GM23338 (cell line): ENCODE results near the gene ATCAY.

Experiments used
- CREB1 ChIP-seq: fragments of 250-450 bp; sonication (Bioruptor Pico); IDR thresholded peaks from 2 replicates; pipeline ENCODE4 v1.5.0; 2020; ENCODE audit warnings: low read depth, mild to moderate bottlenecking, moderate library complexity
- EZH2 ChIP-seq: fragments of 200-600 bp; sonication (generic); IDR thresholded peaks from one replicate; pipeline ENCODE4 v1.8.0; 2017; ENCODE audit warnings: antibody characterized with exemption, mild to moderate bottlenecking, low read depth; ENCODE audit not compliant: unreplicated experiment
- EZH2phosphoT487 ChIP-seq: fragments of 200-600 bp; sonication (generic); IDR thresholded peaks from one replicate; pipeline ENCODE4 v1.8.1; 2018; ENCODE audit warnings: antibody characterized with exemption; ENCODE audit not compliant: unreplicated experiment
- POLR2AphosphoS5 ChIP-seq: IDR thresholded peaks from 2 replicates; pipeline ENCODE4 v1.6.1; 2016; ENCODE audit warnings: antibody characterized with exemption, low read depth
- STAT1 ChIP-seq: IDR thresholded peaks from one replicate; pipeline ENCODE4 v1.6.1; 2016; ENCODE audit warnings: antibody characterized with exemption; ENCODE audit not compliant: unreplicated experiment
- ZNF114 ChIP-seq: fragments of 250-450 bp; sonication (Bioruptor Pico); IDR thresholded peaks from 2 replicates; pipeline ENCODE4 v1.5.0; 2020; ENCODE audit warnings: mild to moderate bottlenecking, moderate library complexity
- TF ChIP-seq, protein P1 (sequence below): IDR thresholded peaks from 2 replicates; pipeline ENCODE4 v1.6.1; 2016; ENCODE audit warnings: antibody characterized with exemption
- TF ChIP-seq, protein P2 (sequence below), 2 experiments: fragments of 200-600 bp in 1 of 2; sonication (generic) in 1 of 2; conservative IDR thresholded peaks; 2 replicates each; pipeline versions ENCODE4 v1.5.1 to v1.6.1; 2016 to 2017; ENCODE audit warnings: antibody characterized with exemption in 2 of 2, low read depth in 2 of 2, mild to moderate bottlenecking in 2 of 2, moderate library complexity in 1 of 2
- TF ChIP-seq, protein P3 (sequence below): IDR thresholded peaks from one replicate; pipeline ENCODE4 v1.6.1; 2018; ENCODE audit warnings: antibody characterized with exemption; ENCODE audit not compliant: unreplicated experiment
- TF ChIP-seq, protein P4 (sequence below): fragments of 250-450 bp; sonication (Bioruptor Pico); IDR thresholded peaks from 2 replicates; pipeline ENCODE4 v1.5.0; 2020; ENCODE audit warnings: mild to moderate bottlenecking, moderate library complexity

DNA sequence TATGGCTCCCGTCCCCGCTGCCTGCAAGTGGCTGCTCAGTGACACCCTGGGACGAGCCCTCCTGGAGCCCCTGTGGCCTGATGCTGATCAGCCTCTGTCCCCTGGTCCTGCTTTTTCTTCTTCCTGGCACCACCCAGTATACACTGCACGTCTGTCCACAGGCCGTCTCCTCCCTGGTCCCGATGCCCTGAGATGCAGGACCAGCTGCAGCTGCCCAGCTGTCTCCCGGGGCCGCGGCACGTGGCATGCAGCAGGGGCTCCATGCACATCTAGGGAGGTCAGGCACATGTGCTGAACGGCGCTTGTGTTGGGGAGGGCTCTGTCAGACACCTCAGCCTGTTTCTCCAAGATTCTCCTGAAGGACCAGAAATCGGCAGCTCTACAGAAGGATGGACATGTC, 41.8 kb upstream of the ATCAY start:
- TF ChIP-seq, protein P1, sequence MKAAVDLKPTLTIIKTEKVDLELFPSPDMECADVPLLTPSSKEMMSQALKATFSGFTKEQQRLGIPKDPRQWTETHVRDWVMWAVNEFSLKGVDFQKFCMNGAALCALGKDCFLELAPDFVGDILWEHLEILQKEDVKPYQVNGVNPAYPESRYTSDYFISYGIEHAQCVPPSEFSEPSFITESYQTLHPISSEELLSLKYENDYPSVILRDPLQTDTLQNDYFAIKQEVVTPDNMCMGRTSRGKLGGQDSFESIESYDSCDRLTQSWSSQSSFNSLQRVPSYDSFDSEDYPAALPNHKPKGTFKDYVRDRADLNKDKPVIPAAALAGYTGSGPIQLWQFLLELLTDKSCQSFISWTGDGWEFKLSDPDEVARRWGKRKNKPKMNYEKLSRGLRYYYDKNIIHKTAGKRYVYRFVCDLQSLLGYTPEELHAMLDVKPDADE: no peak
- TF ChIP-seq EZH2phosphoT487: no peak
- TF ChIP-seq, protein P2, sequence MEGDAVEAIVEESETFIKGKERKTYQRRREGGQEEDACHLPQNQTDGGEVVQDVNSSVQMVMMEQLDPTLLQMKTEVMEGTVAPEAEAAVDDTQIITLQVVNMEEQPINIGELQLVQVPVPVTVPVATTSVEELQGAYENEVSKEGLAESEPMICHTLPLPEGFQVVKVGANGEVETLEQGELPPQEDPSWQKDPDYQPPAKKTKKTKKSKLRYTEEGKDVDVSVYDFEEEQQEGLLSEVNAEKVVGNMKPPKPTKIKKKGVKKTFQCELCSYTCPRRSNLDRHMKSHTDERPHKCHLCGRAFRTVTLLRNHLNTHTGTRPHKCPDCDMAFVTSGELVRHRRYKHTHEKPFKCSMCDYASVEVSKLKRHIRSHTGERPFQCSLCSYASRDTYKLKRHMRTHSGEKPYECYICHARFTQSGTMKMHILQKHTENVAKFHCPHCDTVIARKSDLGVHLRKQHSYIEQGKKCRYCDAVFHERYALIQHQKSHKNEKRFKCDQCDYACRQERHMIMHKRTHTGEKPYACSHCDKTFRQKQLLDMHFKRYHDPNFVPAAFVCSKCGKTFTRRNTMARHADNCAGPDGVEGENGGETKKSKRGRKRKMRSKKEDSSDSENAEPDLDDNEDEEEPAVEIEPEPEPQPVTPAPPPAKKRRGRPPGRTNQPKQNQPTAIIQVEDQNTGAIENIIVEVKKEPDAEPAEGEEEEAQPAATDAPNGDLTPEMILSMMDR (conservative IDR thresholded peaks at IDR 0.05; ENCODE audit: low read depth in 2 of 2): no peak
- no peak for TF ChIP-seq STAT1
- TF ChIP-seq POLR2AphosphoS5: no peak
- no peak for TF ChIP-seq EZH2
- no peak for TF ChIP-seq CREB1 (CRISPR knock-in tag)
- no peak for TF ChIP-seq ZNF114
- TF ChIP-seq, protein P3, sequence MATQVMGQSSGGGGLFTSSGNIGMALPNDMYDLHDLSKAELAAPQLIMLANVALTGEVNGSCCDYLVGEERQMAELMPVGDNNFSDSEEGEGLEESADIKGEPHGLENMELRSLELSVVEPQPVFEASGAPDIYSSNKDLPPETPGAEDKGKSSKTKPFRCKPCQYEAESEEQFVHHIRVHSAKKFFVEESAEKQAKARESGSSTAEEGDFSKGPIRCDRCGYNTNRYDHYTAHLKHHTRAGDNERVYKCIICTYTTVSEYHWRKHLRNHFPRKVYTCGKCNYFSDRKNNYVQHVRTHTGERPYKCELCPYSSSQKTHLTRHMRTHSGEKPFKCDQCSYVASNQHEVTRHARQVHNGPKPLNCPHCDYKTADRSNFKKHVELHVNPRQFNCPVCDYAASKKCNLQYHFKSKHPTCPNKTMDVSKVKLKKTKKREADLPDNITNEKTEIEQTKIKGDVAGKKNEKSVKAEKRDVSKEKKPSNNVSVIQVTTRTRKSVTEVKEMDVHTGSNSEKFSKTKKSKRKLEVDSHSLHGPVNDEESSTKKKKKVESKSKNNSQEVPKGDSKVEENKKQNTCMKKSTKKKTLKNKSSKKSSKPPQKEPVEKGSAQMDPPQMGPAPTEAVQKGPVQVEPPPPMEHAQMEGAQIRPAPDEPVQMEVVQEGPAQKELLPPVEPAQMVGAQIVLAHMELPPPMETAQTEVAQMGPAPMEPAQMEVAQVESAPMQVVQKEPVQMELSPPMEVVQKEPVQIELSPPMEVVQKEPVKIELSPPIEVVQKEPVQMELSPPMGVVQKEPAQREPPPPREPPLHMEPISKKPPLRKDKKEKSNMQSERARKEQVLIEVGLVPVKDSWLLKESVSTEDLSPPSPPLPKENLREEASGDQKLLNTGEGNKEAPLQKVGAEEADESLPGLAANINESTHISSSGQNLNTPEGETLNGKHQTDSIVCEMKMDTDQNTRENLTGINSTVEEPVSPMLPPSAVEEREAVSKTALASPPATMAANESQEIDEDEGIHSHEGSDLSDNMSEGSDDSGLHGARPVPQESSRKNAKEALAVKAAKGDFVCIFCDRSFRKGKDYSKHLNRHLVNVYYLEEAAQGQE: no peak
- TF ChIP-seq, protein P4, sequence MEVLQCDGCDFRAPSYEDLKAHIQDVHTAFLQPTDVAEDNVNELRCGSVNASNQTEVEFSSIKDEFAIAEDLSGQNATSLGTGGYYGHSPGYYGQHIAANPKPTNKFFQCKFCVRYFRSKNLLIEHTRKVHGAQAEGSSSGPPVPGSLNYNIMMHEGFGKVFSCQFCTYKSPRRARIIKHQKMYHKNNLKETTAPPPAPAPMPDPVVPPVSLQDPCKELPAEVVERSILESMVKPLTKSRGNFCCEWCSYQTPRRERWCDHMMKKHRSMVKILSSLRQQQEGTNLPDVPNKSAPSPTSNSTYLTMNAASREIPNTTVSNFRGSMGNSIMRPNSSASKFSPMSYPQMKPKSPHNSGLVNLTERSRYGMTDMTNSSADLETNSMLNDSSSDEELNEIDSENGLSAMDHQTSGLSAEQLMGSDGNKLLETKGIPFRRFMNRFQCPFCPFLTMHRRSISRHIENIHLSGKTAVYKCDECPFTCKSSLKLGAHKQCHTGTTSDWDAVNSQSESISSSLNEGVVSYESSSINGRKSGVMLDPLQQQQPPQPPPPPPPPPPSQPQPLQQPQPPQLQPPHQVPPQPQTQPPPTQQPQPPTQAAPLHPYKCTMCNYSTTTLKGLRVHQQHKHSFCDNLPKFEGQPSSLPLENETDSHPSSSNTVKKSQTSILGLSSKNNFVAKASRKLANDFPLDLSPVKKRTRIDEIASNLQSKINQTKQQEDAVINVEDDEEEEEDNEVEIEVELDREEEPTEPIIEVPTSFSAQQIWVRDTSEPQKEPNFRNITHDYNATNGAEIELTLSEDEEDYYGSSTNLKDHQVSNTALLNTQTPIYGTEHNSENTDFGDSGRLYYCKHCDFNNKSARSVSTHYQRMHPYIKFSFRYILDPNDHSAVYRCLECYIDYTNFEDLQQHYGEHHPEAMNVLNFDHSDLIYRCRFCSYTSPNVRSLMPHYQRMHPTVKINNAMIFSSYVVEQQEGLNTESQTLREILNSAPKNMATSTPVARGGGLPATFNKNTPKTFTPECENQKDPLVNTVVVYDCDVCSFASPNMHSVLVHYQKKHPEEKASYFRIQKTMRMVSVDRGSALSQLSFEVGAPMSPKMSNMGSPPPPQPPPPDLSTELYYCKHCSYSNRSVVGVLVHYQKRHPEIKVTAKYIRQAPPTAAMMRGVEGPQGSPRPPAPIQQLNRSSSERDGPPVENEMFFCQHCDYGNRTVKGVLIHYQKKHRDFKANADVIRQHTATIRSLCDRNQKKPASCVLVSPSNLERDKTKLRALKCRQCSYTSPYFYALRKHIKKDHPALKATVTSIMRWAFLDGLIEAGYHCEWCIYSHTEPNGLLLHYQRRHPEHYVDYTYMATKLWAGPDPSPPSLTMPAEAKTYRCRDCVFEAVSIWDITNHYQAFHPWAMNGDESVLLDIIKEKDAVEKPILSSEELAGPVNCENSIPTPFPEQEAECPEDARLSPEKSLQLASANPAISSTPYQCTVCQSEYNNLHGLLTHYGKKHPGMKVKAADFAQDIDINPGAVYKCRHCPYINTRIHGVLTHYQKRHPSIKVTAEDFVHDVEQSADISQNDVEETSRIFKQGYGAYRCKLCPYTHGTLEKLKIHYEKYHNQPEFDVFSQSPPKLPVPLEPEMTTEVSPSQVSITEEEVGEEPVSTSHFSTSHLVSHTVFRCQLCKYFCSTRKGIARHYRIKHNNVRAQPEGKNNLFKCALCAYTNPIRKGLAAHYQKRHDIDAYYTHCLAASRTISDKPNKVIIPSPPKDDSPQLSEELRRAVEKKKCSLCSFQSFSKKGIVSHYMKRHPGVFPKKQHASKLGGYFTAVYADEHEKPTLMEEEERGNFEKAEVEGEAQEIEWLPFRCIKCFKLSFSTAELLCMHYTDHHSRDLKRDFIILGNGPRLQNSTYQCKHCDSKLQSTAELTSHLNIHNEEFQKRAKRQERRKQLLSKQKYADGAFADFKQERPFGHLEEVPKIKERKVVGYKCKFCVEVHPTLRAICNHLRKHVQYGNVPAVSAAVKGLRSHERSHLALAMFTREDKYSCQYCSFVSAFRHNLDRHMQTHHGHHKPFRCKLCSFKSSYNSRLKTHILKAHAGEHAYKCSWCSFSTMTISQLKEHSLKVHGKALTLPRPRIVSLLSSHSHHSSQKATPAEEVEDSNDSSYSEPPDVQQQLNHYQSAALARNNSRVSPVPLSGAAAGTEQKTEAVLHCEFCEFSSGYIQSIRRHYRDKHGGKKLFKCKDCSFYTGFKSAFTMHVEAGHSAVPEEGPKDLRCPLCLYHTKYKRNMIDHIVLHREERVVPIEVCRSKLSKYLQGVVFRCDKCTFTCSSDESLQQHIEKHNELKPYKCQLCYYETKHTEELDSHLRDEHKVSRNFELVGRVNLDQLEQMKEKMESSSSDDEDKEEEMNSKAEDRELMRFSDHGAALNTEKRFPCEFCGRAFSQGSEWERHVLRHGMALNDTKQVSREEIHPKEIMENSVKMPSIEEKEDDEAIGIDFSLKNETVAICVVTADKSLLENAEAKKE (CRISPR knock-in tag): no peak
